Stimulated activated CD8-positive, alpha-beta memory T cell treated with anti-CD3 and anti-CD28 coated beads, Interleukin-12 subunit alpha, Interleukin-12 subunit beta, amount 100 ng/mL, for 1 hour (primary cell): ENCODE results near the gene FGB.
A peak's percentile ranks its signal among the peaks of the same experiment; 100 is the strongest.

Experiments
- DNase-seq: peaks from one replicate; pipeline ENCODE4 v3.0.0-alpha.2; 2020; ENCODE audit warnings: low read depth

FGB gene

DNA sequence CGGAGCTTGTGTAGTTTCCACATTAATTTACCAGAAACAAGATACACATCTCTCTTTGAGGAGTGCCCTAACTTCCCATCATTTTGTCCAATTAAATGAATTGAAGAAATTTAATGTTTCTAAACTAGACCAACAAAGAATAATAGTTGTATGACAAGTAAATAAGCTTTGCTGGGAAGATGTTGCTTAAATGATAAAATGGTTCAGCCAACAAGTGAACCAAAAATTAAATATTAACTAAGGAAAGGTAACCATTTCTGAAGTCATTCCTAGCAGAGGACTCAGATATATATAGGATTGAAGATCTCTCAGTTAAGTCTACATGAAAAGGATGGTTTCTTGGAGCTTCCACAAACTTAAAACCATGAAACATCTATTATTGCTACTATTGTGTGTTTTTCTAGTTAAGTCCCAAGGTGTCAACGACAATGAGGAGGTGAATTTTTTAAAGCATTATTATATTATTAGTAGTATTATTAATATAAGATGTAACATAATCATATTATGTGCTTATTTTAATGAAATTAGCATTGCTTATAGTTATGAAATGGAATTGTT is at the start of gene FGB:
Gene FGB (plus strand): TSS at position 315 of the 558 bp plus-strand sequence. CDS start 8 bp downstream, at position 323.
- DNase-seq, result no peak

DNA sequence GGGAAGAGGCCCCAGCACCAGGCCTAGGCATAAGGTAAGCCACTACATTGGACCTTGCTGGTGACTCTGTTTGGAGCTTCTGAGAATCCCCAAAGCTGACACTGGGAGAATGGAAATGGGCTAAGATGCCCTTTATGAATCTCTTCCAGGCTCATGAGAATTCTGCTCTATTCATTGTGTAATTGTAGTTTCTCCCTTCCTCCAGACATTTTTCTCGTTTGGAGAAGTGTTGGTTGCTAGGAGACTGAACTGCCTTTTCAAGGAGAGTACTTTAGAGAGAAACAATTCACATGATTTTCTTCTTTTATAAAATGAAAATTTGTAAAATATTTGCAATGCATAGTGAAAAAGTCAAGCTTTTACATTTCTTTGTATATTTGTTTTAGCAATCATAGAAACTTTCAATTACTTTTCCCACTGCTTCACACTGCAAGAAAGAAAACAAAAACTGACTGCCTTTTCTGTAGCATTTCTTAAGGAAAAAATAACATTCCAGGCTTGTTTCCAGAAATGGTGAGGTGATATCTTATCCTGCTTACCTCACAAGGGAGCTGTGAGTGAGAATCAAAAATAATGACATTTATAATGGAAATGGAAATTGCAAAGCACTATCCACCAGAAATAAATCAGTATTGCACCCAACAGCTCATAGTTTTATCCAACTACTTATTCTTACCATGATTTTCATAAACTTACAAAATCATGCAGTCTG is 46.3 kb upstream of the FGB start:
- no peak for DNase-seq

DNA sequence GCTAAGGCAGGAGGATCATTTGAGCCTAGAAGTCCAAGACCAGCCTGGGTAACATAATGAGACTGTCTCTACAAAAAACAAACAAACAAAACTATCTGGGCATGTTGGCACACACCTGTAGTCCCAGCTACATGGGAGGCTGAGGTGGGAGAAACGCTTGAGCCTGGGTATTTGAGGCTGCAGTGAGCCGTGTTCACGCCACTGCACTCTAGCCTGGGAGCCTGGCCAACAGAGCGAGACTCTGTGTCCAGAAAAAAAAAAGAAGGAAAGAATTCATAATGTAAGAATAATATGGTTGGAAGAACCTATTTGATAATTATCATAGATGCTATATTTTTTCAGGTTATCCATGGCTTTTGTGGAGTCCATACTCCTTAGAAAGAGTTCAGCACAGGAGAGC is 45.2 kb upstream of the FGB start:
- no peak for DNase-seq

DNA sequence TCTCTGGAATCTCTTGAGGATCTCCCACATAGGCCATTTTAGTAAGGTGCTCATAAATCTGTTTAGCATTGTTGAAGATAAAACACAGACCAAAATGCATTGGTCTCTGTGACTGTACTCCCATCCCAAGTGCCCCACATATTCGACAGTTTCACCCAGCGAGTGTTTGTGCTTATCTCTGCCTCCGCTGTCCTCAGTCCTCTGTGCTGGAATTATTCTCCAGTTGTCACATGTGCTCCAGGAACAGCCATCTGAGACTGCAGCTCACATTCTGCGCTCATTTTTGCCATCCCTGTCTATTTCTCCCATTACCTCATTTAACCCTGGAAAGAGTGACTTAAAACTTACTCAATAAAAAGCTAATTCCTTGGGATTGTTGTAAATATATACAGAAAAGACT is 43.6 kb upstream of the FGB start:
- DNase-seq, result no peak

DNA sequence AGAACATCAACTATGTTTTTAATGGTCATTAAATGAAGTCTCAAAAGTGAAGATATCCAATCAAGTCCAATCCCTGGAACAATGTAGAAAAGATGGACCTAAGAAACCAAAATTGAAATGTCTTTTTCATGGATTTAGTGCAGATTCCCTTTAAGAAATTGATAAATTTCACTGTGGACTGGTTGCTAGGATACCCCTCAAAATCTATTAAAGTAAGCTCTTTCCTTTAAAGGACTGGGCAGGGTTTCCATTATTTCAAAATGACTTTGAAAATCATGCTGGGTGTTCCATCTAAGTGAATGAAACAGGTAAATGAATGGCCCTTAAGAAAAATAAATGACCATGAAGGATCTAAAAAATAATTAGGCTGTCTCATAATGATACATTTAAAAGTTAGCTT is 41.2 kb upstream of the FGB start:
- DNase-seq, result no peak

DNA sequence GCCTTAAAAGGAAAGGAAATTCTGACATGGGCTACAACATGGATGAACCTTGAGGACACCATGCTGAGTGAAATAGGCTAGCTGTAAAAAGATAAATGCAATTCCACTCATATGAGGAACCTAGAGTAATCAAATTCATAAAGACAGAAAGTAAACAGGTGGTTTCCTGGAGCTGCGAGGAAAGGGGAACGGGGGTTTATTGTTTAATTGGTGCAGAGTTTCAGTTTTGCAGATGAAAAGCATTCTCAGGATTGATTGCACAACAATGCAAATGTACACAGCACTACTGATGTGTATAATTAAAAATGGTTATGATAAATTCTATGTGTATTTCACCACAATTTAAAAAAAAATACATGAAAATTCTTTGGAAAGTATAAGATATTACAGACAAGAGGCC is 36.7 kb upstream of the FGB start:
- no peak for DNase-seq

DNA sequence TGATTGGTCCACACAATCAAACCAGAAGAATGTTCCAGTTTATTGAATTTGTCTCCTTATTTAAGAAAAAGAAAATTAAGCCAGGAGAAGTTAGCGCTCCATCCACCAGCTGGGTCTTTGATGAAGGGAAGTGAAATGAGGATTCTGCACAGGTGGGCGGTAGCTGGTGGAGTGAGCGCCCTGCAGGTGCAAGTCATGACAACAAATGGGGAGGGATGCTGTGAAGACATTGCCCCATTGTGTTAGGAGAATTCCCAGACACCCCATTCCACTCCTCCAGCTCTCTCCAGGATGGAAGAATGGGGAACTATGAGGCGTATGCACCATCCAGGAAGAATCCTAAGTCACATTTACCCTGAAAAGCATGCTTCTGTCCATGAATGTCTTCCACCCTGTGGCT is 35.5 kb upstream of the FGB start:
- no peak for DNase-seq

DNA sequence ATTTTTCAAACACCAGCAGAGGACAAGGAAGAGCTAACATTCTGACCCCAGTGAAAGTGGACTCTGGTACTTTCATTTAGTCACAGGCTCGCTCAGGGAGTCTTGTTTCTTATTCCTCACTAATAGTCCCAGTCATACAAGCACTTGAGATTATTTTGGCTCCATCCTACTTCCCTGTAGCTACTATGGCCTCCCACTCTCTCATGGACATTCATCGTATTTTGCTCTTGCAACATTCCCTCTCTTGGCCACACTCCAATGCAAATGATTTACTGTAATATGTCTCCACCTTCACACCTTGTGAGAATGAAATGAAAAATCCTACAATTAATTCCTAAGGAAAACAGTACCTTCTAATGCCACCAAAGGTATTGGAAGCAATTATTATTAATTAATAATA is 33.9 kb upstream of the FGB start:
- DNase-seq, result no peak

DNA sequence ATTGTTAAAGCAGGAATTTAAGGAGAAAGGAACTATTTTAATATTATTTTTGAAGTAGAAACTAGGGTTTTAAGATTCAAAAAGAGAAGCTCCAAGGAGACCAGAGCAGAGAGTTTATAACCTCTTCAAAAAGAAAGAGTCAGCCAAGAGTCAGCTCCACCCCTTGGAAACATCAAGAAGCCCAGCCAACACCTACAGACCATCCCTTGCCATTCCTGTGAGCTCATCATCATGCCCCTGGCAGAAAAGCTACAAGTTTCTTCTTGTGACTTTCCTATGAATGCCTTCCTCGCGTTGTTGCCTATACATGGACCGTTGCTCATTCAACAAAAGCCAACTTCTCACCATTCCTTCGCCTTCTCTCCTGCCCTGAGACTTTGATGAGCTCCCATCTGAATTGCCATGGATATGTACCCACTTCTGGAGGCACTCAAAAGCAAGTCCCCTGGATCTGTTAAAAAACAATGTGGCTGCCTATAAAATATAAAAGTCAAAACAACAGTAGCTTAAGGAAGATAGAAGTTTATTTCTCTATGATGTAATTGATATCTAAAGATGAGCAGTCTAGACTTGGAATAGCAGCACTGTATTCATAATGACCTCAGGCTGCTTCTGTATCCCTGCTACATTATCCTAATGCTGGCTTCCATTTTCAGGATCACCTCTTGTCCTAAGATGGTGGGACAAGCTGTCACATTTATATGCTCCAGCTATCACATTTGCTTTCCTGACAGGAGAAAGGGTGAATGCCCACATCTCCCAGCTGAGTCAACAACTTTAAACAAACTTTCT is 32.9 kb upstream of the FGB start:
- no peak for DNase-seq

DNA sequence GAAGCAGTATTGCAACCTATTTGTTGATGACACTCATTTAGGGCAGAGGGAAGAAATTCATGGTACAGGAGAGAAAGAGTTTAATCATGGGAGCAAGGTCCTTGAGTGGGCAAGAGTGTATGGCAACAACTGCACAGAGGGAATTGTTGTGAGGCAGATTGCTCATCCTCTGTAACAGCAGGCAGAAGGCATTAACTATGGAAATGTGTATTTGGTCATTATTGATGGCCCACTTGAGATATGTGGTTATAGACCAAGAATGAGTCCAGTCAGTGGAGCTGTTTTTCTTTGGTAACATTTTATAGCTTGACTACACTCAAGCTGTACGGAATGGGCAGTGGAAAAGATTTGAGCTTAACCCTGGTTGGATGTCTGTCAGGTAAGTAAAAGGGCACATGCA is 28.5 kb upstream of the FGB start:
- DNase-seq, result no peak

DNA sequence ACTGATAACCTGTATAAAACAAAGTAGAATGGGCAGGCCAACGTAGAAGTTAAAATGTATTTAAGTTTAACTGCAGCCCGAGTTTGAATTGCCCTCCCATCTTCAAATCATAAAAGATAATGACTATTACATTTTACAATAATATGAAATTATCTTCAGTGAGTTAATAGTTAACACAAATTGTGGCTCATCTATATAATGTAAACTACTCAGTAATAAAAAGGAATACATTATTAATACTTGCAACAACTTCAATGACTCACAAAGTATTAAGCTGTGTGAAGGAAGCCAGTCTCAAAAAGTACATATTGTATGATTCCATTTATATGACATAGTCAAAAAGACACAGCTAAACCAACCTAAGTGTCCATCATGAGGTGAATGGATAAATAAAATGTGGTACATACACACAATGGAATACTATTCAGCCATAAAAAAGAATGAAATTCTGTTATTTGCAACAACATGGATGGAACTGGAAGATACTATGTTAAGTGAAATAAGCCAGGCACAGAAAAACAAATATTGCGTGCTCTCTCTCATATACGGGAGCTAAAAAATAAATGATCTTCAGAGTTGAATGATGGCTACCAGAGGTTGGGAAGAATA is 20.4 kb upstream of the FGB start:
- no peak for DNase-seq

DNA sequence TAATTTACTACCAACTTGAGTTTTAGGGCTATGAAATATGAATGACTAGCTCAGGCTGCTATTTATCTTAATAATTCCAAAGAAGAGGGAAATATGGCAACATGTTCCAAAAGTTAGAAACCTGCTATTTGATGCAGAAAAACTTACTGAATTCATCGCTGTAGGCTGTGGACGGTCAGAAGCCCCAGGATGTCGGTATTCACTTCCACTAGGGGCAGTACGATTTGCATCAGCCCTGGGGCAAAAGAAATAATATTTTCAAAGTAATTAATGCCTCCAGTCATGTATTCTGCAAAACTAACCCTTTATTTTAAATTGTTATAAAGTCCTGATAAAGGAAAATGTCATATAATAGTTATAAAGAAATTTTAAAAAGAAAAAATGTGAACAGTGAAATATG is 17.1 kb upstream of the FGB start:
- DNase-seq, result no peak

DNA sequence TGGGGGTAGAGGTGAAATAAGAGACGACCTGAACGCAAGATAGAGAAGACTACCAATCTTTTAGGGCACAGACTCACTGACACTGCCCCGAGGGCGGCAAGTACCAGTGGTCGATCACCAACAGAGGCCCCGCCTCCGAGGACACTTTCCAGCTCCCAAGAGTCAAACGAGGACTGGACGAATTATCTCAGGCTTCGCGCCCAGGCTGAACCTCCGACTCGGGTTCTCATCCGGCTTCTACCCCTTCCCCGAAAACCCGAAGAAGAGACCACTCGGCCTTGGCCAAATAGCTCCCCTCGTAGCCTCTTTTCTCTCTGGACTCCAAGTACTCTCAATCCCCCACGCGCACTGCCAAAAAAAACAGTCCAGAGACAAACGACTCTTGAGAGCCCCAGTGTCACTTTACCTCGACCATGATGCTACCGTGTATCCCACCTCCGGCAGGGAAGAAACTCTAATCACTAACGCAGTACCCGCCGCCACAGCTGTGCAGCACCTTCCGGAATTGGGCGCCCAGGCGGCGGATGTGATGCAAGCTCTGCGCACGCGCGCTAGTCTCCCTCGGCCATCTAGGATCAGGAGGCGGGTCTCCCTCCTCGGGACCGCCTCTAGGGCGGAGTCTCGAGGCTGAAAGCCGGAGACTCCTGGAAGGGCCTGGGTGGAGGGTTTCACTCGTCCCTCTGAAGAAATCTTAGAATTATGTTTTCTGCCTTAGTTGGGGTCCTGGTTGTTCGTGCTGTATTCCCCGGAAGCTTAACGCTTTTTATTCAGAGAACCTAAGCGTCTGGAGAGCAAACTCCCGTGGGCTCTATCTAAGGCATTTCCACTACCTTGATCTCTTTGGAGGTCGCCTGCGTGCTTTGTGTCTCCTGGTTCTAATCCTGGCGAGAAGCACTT is 12.7 kb upstream of the FGB start, which contains the start of gene PLRG1:
Gene PLRG1 (minus strand): TSS at position 507 of the 897 bp plus-strand sequence. CDS start 92 bp downstream, at position 415.
- peak; percentile 95 for DNase-seq

DNA sequence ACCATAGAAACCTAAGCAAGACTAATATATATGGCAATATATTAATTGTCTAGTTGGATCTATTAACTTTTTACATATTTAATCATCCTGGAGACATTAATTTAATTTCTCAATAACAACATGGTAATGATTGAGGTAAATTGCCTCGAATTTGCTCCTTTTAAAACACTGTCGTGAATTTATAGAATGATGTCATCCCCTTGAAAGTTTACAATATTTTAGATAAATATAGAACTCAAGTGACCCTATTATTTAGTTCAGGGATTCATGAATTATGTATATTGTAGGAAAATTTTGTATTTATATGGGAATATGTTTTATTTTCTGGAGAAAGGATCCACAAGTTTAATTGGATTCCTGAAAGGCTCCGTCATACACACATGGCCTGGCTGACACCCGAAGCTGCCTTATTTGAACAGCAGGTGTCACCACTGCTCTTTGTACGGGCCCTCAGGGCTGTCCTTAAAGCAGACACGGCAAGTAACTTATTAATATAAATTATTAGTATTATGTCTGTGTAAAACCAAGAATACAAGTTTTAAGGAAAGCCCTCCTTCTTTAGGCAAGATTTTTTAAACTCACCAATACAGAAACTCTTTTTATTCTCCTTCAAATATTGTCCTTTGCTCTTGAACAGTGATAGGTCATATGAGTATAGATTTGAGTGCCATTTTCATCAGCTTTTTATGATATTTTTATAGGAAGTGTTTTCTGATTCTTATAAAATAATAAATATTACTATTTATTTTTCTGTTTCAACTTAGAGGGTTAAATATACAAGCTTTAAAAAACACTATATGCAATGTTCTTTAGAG is 10.7 kb upstream of the FGB start:
- peak; percentile 45 for DNase-seq

DNA sequence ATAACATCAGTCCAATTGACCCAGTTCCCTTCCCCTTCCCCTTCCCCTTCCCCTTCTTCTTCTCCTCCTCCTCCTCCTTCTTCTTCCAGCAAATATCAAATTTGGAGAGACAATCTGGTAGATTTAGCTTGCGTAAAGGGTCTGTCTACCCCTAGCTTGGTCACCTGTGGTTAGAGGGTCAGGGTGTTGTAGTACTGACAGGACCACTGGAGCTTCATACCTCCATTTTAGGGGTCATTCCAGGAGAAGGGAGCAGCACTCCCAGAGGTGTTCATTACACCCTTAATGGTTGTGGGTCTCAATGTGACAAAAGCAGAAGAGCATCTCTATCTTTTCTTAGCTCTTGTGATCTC is 3.7 kb upstream of the FGB start:
- no peak for DNase-seq

DNA sequence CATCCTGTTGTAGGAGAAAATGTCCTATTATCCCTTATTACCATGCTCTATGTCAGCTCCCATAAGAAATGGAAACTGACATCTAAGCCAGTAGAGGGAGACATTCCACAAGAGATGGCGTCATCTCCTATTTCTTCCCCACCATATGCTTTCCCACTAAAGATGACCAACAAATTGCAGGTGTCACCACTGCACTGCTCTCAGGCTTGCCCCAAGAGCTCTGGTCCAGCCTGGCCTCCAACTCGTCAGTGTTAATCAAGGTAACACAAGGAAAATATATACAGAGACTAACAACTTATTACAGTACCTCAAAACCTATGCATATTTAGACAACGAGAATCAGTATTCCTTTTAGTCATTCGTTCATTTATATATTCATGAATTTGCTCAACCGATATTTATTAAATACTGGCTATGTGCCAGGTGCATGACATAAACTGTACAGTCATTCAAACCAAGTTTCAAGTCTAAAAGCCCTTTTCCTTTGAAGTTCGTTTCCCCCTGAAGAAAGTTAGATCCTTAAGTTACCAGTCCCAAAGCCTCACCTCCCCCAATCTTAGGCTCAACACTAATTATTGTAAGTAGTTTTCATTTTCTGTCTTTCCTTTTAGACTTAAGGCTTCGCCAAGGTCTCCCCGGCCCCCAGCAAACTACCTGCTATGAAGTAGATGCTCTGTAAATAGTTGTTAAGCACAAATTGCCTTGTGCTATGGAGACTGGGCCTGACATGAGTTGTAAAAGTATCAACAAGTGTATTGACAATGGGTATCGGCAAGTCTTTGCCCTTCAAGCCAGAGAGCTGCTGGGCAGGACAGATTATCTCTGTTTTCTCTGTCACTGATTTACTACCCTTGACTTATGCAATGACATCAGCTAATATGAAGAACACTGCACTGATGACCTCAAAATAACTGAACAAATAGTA is 3.1 kb upstream of the FGB start:
- no peak for DNase-seq

DNA sequence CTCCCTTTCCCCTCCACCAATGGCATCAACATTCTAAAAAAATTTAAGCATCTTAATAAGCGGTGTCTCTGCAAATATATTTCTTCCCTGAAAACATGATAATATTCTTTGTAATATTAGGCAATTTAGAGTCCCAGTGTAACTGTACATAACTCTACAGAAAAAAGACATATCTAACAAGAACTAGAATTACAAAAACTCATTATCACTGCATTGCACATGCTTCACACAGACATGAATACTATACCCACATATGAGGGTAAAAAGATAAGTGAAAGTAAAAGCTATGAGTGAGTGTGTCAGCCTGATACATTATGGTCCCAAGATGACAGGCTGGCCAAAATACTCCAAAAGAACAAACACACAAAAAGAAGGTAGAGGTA is 2.4 kb upstream of the FGB start:
- DNase-seq, result no peak

DNA sequence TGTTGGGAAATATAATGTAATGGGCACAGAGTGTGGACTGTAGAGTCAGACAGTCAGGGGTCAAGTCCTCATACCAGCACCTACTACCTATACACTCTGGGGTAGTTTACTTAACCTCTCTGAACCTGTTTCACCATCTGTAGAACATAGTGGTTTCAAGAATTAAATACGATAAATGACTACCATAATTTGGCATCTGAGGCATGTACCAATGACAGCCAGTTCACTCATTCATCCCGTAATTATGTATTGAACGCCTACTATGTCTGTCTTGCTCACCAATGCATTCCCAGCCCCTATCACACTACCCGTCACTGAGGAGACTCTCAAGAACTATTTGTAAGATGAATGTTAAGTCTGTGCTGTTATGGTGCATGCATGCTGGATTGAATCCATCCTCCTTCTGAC is 2.0 kb upstream of the FGB start:
- no peak for DNase-seq

DNA sequence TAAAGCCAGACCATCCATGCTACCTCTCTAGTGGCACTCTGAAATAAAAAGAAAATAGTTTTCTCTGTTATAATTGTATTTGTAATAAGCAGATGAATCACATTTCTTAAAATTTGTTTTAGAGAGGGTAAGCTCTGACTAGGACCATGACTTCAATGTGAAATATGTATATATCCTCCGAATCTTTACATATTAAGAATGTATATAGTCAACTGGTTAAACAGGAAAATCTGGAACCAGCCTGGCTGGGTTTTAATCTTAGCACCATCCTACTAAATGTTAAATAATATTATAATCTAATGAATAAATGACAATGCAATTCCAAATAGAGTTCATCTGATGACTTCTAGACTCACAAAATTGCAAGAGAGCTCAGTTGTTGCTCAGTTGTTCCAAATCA is 1.5 kb downstream of the FGB start:
- no peak for DNase-seq

DNA sequence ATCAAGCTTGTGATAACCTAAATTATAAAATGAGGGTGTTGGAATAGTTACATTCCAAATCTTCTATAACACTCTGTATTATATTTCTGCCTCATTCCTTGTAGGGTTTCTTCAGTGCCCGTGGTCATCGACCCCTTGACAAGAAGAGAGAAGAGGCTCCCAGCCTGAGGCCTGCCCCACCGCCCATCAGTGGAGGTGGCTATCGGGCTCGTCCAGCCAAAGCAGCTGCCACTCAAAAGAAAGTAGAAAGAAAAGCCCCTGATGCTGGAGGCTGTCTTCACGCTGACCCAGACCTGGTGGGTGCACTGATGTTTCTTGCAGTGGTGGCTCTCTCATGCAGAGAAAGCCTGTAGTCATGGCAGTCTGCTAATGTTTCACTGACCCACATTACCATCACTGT is 2.9 kb downstream of the FGB start:
- DNase-seq, result no peak
